ENCODE results near the gene GABRB3. TPM values are rescaled to one million over a fixed set of nuclear protein-coding genes. Genes with fewer than 3 reads are reported as not detected.

GABRB3 gene
- under 1 TPM; 0.07 to 0.13 TPM for total RNA-seq

DNA sequence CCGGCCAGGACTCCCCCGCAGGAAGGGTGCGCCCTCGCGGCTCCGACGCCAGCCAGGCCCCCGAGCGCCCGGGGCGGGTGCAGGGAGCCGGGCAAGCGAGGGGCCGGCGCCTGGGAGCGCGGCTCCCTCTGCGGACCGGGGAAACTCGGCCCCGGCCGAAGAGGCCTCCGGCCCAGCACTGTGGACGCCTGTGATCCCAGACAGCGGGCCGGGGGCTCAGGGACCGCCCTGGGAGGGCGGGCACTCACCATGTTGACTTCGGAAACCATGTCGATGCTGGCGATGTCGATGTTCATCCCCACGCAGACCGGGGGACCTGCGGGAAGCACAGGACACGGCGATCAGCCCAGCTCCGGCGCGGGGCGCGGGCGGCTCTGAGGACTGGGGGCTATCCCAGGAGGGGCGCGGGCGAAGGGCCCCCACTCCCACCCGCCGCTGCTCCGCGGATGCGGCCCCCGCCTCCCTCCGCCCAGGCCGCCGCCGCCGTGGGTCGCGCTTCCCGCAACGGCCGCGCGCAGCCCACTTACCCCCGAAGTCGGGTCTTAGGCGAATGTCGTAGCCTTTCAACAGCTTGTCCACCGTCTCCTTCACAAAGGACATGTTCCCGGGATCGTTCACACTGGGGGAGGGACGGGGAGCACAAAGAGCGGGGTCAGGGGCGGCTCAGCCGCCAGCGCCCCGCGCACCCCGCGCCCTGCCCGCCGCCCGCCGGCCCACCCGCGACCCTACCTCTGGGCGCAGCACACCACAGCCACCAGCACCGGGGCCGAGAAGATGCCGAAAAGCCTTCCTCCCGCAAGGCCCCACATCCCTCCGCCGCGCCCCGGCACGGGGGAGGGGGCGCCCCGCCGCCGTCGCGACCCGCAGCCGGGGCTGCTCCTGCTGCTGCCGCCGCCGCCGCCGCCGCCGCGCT lies at the start of gene GABRB3:
Gene GABRB3, minus strand, starts transcription at position 913 of the 913 bp plus-strand sequence.

Other genes starting within 250 kb of the GABRB3 start
- not detected for gene GABRA5, start 94.0 kb upstream of the GABRB3 start, total RNA-seq
- not detected for gene GABRG3, start 198.1 kb upstream of the GABRB3 start, total RNA-seq